Measurements from ENCODE around the gene KCNT1. TPM values are rescaled to one million over a fixed set of nuclear protein-coding genes. Genes with fewer than 3 reads are reported as not detected.

KCNT1 gene
- total RNA-seq, 1 experiment from 2014 or later, result not detected

DNA sequence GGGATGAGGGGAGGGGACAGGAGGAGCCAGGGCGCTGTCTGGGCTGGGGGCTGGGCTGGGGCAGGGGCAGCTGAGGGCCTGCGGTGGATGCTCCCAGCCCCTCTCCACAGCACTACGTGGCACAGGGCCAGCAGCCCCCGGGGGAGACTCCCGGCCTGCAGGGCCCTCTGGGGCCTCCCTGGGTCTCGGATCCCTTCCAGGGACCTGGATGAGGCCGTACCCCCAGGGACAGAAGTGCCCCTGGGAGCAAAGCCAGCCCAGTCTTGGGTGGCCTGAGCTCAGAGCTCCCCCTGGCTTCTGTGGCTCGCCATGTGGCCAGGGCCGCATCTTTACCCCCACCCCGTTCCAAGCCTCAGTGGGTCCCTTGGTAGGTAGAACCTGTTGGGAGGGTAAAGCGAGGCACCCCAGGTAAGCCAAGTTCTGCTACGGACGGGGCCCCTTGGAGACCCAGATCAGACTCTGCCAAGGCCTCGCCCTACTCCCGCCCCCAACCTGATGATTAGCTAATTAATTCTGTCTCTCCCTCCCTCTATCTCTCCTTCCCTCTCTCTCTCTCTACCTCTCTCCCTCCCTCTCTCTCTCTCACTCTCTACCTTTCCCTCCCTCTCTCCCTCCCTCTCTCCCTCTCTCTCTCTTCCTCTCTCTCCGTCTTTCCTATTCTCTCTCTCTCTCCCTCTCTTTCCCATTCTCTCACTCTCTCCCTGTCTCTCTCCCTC lies 24.3 kb downstream of the KCNT1 start:
- H3K36me3 ChIP-seq (ENCODE audit: low read depth), result no peaks in the 10 kb centered on the region
- no peak overlapping the region for H3K4me3 ChIP-seq
- no TSS peak for BruUV-seq (replicated peaks)
- intact Hi-C loops (cut with micrococcal nuclease; ENCODE audit: unreplicated experiment), result no loop called here
- H3K27me3 ChIP-seq (ENCODE audit: insufficient read depth, low read depth), result peaks cover 90% of the 10 kb centered on the region
- POLR2A ChIA-PET (ENCODE audit: unreplicated experiment), result no interaction called here
- no peaks in the 10 kb centered on the region for H3K9me3 ChIP-seq (ENCODE audit: insufficient read depth, low read depth)
- CTCF ChIA-PET, result no interaction called here
- H2AFZ ChIP-seq, result no peak overlapping the region
- no peak for DNase-seq
- H3K27ac ChIP-seq, result no peak overlapping the region
- H3K4me1 ChIP-seq (replicated peaks; ENCODE audit: insufficient read depth), result no peaks in the 10 kb centered on the region
- no peaks in the 10 kb centered on the region for H3K79me2 ChIP-seq (ENCODE audit: low read depth)
- no peaks in the 10 kb centered on the region for H3K9me2 ChIP-seq (ENCODE audit: insufficient read depth)
- no peaks in the 10 kb centered on the region for H4K20me1 ChIP-seq (ENCODE audit: insufficient read depth)
- TF ChIP-seq, protein P1, sequence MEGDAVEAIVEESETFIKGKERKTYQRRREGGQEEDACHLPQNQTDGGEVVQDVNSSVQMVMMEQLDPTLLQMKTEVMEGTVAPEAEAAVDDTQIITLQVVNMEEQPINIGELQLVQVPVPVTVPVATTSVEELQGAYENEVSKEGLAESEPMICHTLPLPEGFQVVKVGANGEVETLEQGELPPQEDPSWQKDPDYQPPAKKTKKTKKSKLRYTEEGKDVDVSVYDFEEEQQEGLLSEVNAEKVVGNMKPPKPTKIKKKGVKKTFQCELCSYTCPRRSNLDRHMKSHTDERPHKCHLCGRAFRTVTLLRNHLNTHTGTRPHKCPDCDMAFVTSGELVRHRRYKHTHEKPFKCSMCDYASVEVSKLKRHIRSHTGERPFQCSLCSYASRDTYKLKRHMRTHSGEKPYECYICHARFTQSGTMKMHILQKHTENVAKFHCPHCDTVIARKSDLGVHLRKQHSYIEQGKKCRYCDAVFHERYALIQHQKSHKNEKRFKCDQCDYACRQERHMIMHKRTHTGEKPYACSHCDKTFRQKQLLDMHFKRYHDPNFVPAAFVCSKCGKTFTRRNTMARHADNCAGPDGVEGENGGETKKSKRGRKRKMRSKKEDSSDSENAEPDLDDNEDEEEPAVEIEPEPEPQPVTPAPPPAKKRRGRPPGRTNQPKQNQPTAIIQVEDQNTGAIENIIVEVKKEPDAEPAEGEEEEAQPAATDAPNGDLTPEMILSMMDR (conservative IDR thresholded peaks at IDR 0.05), result no peak
- no peak for TF ChIP-seq EZH2 (IDR thresholded peaks at IDR 0.05; ENCODE audit: low read depth)
- H3K4me2 ChIP-seq, result no peak overlapping the region
- H3F3A ChIP-seq (ENCODE audit: insufficient read depth, low read depth), result no peaks in the 10 kb centered on the region

DNA sequence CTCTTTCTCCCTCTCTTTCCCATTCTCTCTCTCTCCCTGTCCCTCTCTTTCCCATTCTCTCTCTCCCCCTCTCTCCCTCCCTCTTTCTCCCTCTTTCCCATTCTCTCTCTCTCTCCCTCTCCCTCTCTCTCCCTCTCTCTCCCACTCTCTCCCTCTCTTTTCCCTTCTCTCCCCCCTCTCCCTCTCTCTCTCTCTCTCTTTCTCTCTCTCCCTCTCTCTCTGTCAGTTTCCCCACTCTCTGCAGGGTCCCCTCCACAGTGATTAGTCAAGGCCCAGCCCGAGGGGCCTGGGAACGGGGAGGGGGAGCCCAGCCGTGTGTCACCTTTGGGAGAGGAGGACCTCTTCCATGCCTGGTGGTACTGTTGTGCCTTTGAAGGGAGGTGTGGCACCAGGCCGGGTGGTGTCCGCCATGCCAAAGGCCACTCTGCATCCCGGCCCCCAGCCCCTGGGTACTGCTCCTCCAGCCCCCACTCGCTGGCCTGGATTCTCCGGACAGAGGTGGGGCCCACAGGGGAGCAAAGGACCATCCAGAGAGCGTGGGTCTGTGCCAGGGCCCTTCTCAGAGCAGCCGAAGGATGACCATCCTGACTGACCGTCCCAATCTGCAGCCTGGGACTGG lies 25.4 kb downstream of the KCNT1 start:
- no peaks in the 10 kb centered on the region for H4K20me1 ChIP-seq (ENCODE audit: insufficient read depth)
- no peak overlapping the region for H3K4me2 ChIP-seq
- H3K36me3 ChIP-seq (ENCODE audit: low read depth), result no peaks in the 10 kb centered on the region
- TF ChIP-seq EZH2 (IDR thresholded peaks at IDR 0.05; ENCODE audit: low read depth), result no peak
- TF ChIP-seq, protein P1 (conservative IDR thresholded peaks at IDR 0.05), result no peak
- no peak overlapping the region for H3K4me3 ChIP-seq
- no peak overlapping the region for H3K27ac ChIP-seq
- intact Hi-C loops (cut with micrococcal nuclease; ENCODE audit: unreplicated experiment), result no loop called here
- H3F3A ChIP-seq (ENCODE audit: insufficient read depth, low read depth), result no peaks in the 10 kb centered on the region
- no TSS peak for BruUV-seq (replicated peaks)
- ChIA-PET CTCF (no interaction called here), POLR2A (ENCODE audit: unreplicated experiment) (no interaction called here)
- H3K4me1 ChIP-seq (replicated peaks; ENCODE audit: insufficient read depth), result no peaks in the 10 kb centered on the region
- no peak overlapping the region for H2AFZ ChIP-seq
- H3K27me3 ChIP-seq (ENCODE audit: insufficient read depth, low read depth), result peaks cover 87% of the 10 kb centered on the region
- DNase-seq, result no peak
- no peaks in the 10 kb centered on the region for H3K9me3 ChIP-seq (ENCODE audit: insufficient read depth, low read depth)
- no peaks in the 10 kb centered on the region for H3K79me2 ChIP-seq (ENCODE audit: low read depth)
- H3K9me2 ChIP-seq (ENCODE audit: insufficient read depth), result no peaks in the 10 kb centered on the region

DNA sequence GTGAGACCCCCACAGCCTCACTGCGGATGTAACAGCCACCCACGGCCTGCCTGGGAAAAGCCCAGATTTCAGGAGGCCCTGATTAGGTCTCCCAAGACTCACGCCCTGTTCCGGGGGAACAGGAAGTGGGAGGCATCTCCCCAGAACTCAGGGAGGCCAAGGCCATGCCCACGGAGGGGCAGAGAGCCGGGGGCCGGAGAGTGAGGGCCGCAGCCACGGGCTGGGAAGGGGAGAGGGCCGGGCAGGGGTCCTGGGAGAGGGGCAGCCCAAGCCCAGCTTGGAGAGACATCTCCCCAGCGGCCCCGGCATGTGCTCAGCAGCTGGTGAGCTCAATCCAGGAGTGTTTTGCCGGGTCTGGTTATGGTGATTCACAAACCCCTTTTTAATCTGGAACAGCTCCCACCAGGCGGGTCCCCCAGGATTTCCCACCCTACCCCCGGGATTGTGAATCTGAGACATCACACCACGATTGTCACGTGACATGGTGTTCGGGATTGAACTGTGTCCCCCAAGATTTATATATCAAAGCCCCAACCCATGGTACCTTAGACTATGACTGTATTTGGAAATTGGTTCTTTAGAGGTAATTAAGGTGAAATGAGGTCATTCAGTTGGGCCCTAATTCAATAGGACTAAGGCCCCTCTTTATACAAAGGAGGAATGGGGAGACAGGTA lies 26.6 kb downstream of the KCNT1 start:
- POLR2A ChIA-PET (ENCODE audit: unreplicated experiment), result no interaction called here
- BruUV-seq (replicated peaks), result no TSS peak
- H3K4me3 ChIP-seq, result no peak overlapping the region

More for the DNA sequence above, 26.6 kb downstream of the KCNT1 start:
- Histone ChIP-seq H3K27me3 (ENCODE audit: insufficient read depth, low read depth) (peaks cover 80% of the 10 kb centered on the region), H3K4me2 (no peak overlapping the region), H3K4me1 (replicated peaks; ENCODE audit: insufficient read depth) (no peaks in the 10 kb centered on the region), H3K36me3 (ENCODE audit: low read depth) (no peaks in the 10 kb centered on the region), H3K27ac (no peak overlapping the region), H4K20me1 (ENCODE audit: insufficient read depth) (no peaks in the 10 kb centered on the region), H2AFZ (no peak overlapping the region), H3K79me2 (ENCODE audit: low read depth) (no peaks in the 10 kb centered on the region), H3K9me2 (ENCODE audit: insufficient read depth) (no peaks in the 10 kb centered on the region), H3F3A (ENCODE audit: insufficient read depth, low read depth) (no peaks in the 10 kb centered on the region), H3K9me3 (ENCODE audit: insufficient read depth, low read depth) (no peaks in the 10 kb centered on the region)
- TF ChIP-seq EZH2 (IDR thresholded peaks at IDR 0.05; ENCODE audit: low read depth), result 0 out of 2 replicates have a peak, but pooled peaks have one; percentile 66
- TF ChIP-seq, protein P1 (conservative IDR thresholded peaks at IDR 0.05), result no peak
- intact Hi-C loops (cut with micrococcal nuclease; ENCODE audit: unreplicated experiment), result no loop called here
- CTCF ChIA-PET, result no interaction called here
- DNase-seq, result no peak
